Measurements from ENCODE around the gene NOSTRIN. TPM values are rescaled to one million over a fixed set of nuclear protein-coding genes. Genes with fewer than 3 reads are reported as not detected.

NOSTRIN gene
- total and polyA plus RNA-seq, 2 of the 8 experiments (the other 6 are each of a cell fraction or from before 2014, with no cell fraction given) = not detected

GRCh38 chr2:168831662-168832061 lies 29.2 kb downstream of the NOSTRIN start:
- no peaks in the 10 kb centered on the region for H3K4me1 ChIP-seq (replicated peaks in 1 of 4; ENCODE audit: control insufficient read depth in 3 of 4, insufficient read depth in 4 of 4, low read length in 3 of 4)
- no peaks in the 10 kb centered on the region for H3K79me2 ChIP-seq (ENCODE audit: control insufficient read depth in 1 of 2, insufficient read depth in 2 of 2, low read length in 2 of 2)
- H3K9ac ChIP-seq (replicated peaks in 1 of 4; ENCODE audit: extremely low read depth in 1 of 4, low read depth in 3 of 4, low read length in 3 of 4) = no peak overlapping the region
- ChIA-PET CTCF (ENCODE audit: partially characterized antibody) (interaction anchor here (1.5 kb wide), 1 partner anchor 90 kb away, joined by 3 read pairs; no protein-coding TSS in a partner anchor), POLR2A (ENCODE audit: partially characterized antibody) (no interaction called here)
- no peak overlapping the region for H3K4ac ChIP-seq (replicated peaks; ENCODE audit: insufficient read length, low read depth, low read length)
- no peak for TF ChIP-seq ZNF274 (IDR thresholded peaks at IDR 0.05; ENCODE audit: borderline replicate concordance, extremely low read depth, low read length)
- TF ChIP-seq GABPA (IDR thresholded peaks at IDR 0.05; ENCODE audit: borderline replicate concordance, insufficient read depth, low read length) = no peak
- TF ChIP-seq RFX5 (IDR thresholded peaks at IDR 0.05; ENCODE audit: borderline replicate concordance, low read depth, low read length) = no peak
- no peak for TF ChIP-seq EZH2 (IDR thresholded peaks at IDR 0.05; ENCODE audit: low read depth, low read length, severe bottlenecking)
- TF ChIP-seq GTF2F1 (IDR thresholded peaks at IDR 0.05; ENCODE audit: borderline replicate concordance, low read depth, low read length) = no peak
- no peak for TF ChIP-seq JUND (IDR thresholded peaks at IDR 0.05; ENCODE audit: low read length)
- no peak for TF ChIP-seq TBP (IDR thresholded peaks at IDR 0.05; ENCODE audit: low read depth, low read length)
- H2BK15ac ChIP-seq (ENCODE audit: low read length) = no peak overlapping the region
- H2BK120ac ChIP-seq (replicated peaks; ENCODE audit: low read depth, low read length) = no peak overlapping the region
- no peak overlapping the region for H3K4me3 ChIP-seq (ENCODE audit: extremely low read depth in 1 of 4, insufficient read depth in 2 of 4, low read depth in 3 of 4, low read length in 4 of 4)
- no peak overlapping the region for H4K5ac ChIP-seq (ENCODE audit: insufficient read length, low read depth, low read length)
- H3K14ac ChIP-seq (ENCODE audit: insufficient read length) = no peak overlapping the region
- DNase-seq (ENCODE audit: low read depth in 1 of 2, low spot score in 2 of 2) = no peak
- H4K91ac ChIP-seq (replicated peaks; ENCODE audit: insufficient read length, low read length) = no peak overlapping the region
- no peaks in the 10 kb centered on the region for H3K23me2 ChIP-seq (ENCODE audit: low read depth, low read length)
- no peaks in the 10 kb centered on the region for H4K20me1 ChIP-seq (replicated peaks in 1 of 2; ENCODE audit: control insufficient read depth in 1 of 2, insufficient read depth in 2 of 2, low read length in 2 of 2)
- no peak overlapping the region for H3K18ac ChIP-seq (ENCODE audit: extremely low read depth, low read length)
- no peak for FAIRE-seq
- H3K4me2 ChIP-seq (ENCODE audit: insufficient read depth in 1 of 2, low read depth in 2 of 2, low read length in 2 of 2) = no peak overlapping the region
- no peak overlapping the region for H2BK20ac ChIP-seq (ENCODE audit: low read length)
- no peaks in the 10 kb centered on the region for H3K79me1 ChIP-seq (ENCODE audit: low read depth, low read length)
- H2BK5ac ChIP-seq (ENCODE audit: low read depth, low read length) = no peak overlapping the region
- no peak overlapping the region for H3K23ac ChIP-seq (ENCODE audit: insufficient read length)
- H3K36me3 ChIP-seq (ENCODE audit: control insufficient read depth in 2 of 4, insufficient read depth in 4 of 4, low read length in 3 of 4) = no peaks in the 10 kb centered on the region
- no peak overlapping the region for H2BK12ac ChIP-seq (ENCODE audit: low read depth, low read length)
- H2AFZ ChIP-seq (ENCODE audit: low read length) = no peak overlapping the region
- no peak overlapping the region for H4K8ac ChIP-seq (ENCODE audit: extremely low read depth, insufficient read depth, low read length)
- no peaks in the 10 kb centered on the region for H3K27me3 ChIP-seq (replicated peaks in 1 of 4; ENCODE audit: control insufficient read depth in 3 of 4, extremely low read depth in 1 of 4, insufficient read depth in 3 of 4, low read length in 3 of 4)
- H3K27ac ChIP-seq (ENCODE audit: low read depth, low read length) = no peak overlapping the region
- no peak overlapping the region for H3K56ac ChIP-seq (replicated peaks; ENCODE audit: insufficient read length, low read depth, low read length)
- no peaks in the 10 kb centered on the region; a peak in 1 of 4 replicates for H3K9me3 ChIP-seq (ENCODE audit: insufficient read depth in 2 of 2, low read depth in 1 of 2, low read length in 1 of 2)
- H2AK5ac ChIP-seq (ENCODE audit: low read depth, low read length) = no peak overlapping the region

All from H1 (cell line).